Measurements from ENCODE around the gene OGA.
A peak's percentile ranks its signal among the peaks of the same experiment; 100 is the strongest.
"Not testable (repeated sequence)": the region's sequence is repeated elsewhere in the genome, so short reads cannot be mapped to it uniquely, and the experiment has no call there.

The OGA gene

GRCh38 chr10:101793526-101793925 lies 24.7 kb downstream of the OGA start:
- DNase-seq = no peak

DNA sequence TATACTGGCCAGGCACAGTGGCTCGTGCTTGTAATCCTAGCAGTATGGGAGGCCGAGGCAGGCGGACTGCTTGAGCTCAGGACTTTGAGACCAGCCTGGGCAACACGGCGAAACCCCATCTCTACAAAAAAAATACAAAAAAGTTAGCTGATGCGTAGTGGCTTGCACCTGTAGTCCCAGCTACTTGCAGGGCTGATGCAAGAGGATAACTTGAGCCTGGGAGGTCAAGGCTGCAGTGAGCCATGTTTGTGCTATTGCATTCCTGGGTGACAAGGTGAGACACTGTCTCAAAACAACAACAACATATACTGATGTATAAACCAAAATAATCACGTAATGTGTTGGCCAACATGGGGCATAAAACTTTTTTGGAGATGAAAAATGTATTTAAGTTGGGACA lies 28.6 kb downstream of the OGA start:
- no peak for DNase-seq

DNA sequence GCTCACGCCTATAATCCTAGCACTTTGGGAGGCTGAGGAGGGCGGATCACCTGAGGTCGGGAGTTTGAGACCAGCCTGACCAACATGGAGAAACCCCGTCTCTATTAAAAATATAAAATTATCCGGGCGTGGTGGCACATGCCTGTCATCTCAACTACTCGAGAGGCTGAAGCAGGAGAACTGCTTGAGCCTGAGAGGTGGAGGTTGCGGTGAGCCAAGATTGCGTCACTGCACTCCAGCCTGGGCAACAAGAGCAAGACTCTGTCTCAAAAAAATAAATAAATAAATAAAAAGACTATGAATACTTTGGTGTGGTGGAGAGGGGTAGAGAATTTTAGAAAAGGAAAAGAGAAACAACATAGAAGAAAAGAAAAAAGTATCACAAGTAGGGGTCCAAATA lies 29.0 kb downstream of the OGA start:
- DNase-seq = not testable (repeated sequence)

GRCh38 chr10:101785801-101786200 lies 32.4 kb downstream of the OGA start:
- DNase-seq = no peak

- no peak for DNase-seq
Measured at GRCh38 chr10:101784558-101784957, 33.7 kb downstream of the OGA start.

- no peak for DNase-seq
Measured at GRCh38 chr10:101783736-101784118, 34.5 kb downstream of the OGA start.

DNA sequence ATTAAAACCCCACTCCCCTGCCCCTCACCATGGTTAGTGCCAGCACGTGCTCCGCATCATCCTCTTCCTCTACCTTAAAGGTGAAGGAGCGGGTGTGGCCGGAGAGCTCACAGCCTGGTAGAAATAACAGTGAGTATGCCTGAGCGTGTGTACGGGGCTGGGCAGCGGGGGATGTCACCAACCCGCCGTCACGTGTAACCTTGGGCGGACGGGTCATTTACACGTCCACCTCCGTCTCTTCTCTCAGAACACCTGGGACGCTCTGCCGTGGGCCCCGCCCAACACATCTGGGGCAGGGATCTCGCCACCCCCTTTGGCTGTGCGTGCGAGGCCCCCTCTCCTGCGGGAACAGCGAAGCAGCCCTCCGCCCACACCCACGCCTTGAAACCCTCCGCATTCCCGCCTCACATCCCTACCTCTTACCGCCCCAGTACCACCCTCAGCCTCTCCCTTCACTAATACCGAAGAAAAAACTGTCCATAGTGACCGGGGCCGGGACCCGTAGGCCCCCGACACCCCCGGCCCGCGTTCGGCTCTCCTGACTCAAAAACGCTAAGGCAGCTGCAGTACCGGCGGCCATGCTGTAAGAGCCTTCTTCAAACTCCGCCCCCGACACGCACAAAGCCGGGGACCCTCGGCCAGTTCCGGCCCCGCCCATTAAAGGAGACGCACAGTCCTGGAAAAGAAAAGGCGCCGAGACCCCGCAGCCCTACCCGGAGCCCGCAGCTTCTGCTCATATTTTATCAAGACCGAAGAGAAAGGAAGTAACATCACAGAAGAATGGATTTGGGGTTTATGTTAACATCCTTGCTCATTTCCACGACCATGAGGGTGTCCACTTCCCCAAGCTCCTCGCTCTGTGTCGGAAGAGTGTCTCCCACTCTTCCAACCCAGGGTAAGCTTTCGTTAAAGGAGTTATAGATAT lies 35.2 kb downstream of the OGA start, which contains the start of gene NPM3:
Gene NPM3 (minus strand): TSS at position 636 of the 925 bp plus-strand sequence. CDS start 56 bp downstream, at position 580.
- peak; percentile 66 for DNase-seq

- DNase-seq = no peak
Measured at GRCh38 chr10:101781984-101782810, 36.0 kb downstream of the OGA start.

DNA sequence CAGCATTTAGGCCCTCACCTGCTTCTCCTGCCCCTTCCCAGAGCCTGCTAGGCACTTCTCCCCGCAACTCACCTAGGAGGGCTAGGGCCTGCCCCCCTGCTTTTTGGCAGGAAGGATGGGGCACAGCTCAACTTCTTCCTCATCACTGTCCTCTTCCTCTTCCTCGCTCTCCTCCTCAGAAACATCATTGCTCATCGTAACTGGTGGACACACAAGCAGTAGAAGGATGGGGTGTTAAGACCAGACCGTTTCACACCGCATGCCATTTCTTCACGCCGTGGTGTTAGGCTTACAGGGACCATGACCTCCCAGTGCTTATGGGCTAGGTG lies 36.6 kb downstream of the OGA start:
- no peak for DNase-seq

DNA sequence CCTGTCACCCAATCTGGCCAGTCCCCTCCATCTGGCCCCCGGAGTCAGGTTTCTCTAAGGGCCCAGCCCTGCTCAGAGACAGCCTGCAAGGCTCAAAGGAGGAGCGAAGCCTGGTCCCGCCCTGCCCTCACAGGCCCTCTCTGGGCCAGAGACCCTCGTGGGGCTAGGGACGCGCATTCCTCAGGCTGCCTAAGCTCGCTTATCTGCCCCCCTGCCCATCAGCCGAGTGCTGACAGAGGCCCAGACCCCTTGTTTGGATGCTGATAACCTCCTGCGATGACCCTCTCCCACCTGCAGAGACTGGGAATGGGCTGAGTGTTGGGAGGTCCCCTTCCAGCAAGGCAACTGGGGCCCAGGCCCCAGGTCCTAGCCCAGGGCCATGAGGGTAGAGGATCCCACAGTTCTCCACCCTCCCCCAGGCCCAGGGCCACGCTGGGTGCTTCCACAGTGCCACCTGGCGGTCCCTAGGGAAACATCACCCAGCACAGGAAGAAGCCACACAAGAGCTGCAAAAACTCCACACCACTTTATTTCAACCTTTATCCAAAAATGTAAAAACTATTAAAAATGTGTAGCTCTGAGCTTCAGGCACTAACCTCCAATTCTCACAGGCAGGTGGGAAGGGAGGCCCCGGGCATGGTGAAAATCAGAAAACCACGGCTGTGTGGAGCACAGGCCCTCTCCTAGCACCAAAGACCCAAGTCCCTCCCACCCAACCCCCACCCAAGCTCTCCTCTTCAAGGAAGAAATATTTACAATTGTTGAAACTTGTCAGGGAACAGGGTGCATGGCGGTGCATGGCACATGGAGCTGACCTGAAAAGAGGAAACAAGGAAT lies 37.2 kb downstream of the OGA start:
- peak; percentile 5 for DNase-seq

DNA sequence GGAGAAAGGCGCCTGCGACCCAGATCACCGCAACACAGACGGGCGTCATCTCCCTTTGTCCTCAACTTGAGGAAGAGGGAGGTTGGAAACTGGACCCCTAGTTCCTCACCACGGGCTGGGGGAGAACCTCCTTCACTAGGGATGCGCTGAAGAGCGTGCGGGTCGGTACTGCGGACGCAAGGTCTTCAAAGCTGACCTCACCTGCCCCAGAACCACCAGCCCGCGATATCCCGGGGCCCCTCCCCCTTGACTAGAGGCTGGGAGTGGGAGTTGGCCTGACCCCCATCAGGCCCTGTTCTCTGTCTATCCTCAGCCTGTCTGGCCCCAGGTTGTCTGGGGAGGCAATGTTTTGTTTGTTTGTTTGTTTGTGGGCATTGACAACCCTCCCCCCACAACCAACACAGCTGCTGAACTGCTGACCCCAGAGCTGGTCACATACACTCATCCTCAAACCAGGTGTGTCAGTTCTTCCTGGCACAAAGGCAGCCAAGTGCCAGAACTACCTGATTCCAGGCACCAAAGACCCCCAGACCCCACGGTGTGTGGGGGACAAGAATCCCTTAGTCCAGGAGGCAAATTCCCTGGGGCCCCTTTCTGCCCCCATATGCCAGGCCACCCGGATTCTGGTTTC lies 37.9 kb downstream of the OGA start:
- no peak for DNase-seq

DNA sequence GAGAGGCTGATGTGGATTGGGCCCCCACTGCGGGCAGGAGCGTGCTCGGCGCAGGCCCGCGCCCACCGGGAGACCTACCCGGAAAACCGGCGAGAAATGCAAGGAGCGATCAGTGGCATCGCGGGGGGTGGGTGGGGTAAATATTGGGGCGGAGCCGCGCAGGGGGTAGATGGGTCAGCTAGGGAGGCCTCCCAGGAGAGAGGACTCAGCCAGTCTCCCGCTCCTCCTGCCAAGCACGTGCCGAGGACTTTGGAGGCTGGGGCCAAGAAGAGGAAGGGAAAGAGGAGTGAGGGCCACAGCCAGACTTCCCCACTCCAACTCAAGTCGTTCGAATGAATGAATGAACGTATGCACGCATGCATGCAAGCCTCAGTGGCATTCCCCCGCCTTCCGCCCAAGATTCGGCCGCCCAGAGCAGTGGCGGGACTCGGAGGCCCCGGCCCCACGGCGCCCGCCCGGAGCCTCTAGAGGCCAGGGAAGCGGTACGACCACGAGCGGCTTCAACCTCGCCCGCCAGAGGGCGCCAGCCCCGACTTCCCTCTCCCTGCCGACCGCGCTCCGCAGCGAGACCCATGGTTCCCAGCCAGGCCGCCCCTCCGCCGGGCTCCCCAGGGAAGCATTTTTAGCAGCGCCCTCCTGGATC lies 38.6 kb downstream of the OGA start:
- no peak for DNase-seq

DNA sequence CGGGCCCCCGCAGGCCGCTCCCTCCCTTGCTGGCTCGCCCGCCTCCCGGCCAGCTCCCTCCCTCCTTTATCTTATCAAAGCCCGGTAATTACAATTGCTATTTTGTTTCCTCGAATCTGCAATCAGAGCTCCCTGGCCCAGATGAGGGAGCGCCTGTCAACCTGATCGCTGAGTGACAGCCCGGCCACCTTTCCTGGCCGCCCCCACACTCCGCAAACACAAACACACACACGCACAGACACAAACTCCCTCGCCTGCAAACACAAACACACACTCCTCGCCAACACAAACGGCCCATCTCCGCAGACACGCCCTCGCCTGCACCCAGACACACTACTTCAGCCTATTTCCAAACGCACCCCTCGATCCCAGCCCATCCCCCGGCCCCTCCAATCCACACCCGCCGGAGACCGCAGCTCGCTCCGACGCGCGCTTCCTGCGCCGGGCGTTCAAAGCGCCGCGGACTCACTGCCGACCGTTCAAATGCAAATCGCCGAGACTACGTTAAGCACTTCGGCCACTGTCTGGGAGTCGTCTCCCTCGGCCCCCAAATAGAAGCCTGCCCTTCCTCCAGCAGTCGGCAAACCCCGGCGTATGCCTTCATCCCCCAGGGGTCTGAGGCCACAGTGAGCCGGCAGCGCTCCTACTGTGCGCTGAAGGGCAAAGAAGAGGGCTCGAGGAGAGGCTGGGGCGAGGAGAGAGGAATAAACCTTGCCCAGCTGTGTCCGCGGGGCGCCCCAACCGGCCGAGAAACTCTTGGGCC lies 39.3 kb downstream of the OGA start:
- no peak for DNase-seq

GRCh38 chr10:101778151-101778780 lies 40.0 kb downstream of the OGA start:
- DNase-seq = no peak

- no peak for DNase-seq
Measured at GRCh38 chr10:101777619-101778145, 40.6 kb downstream of the OGA start.

GRCh38 chr10:101776161-101776817 lies 42.0 kb downstream of the OGA start:
- DNase-seq = no peak

DNA sequence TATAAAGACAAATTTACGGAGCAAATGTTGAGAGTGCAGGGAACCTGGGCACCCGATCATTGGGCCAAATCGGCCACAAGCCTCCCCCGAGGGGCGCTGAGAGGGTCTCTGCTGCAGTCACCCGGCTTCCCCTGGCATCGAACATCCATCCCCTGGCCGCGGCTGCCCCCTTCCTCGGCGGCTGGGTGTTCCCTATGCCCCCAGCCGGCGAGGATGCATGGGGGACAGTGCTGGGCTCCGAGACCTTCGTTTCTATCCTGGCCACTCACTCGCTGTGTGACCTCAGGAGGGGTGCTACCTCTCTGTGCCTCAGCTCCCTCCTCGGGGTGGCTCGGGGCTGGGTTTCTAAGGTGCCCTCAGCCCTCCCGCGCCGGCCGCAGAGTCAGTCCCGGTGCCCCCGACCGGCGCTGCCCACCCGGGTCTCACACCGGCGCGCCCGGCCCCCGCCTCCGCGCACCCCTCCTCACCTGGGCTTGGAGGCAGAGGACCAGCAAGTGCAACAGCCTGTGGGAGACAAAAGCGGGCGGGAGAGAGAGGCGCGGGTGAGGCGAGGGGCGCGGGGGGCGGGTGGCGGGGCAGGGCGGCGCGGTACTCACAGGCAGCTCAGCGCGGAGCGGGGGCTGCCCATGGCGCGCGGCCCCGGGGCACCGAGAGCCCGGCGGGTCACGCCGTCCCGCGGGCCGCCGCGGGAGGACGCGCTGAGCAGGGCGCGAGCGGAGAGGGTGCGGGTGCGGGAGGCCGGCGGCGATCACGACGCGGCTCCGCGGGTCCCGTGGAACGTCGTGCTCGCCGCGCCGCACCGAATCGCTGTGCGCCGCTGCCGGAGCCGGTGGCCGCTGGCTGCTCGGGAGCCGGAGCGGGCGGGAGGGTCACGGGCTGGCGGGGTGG lies 42.7 kb downstream of the OGA start, which contains the start of gene FGF8:
Gene FGF8 (minus strand): TSS at position 842 of the 888 bp plus-strand sequence. CDS start 214 bp downstream, at position 628.
- no peak for DNase-seq

DNA sequence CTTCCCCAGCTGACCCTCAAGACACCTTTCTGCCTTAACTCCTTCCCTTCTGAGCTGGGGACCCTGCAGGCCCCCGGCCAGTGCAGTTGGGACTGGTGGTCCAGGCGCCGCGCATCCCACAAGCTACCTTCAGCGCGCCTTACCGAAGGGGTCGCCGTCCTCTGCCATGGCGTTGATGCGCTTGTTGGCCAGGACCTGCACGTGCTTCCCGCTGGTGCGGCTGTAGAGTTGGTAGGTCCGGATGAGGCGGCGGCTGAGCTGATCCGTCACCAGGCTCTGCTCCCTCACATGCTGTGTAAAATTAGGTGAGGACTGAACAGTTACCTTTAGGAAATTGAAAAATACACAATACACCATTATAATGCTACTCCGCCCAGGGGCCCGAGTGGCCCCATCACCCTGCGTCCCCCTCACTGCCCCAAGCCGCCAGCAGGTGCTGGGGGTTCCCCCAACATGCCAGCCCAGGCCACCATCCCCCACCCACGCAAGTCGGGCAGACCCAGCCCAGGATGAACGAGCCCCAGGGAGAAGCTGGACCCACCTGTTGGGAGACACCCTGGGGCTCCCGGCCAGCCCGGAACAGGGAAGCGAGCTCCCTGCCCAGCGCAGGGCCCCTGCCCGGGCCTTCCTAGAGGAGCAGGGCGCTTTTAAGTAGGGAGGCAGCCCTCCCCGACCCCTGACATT lies 43.5 kb downstream of the OGA start:
- DNase-seq = no peak
